ENCODE results near the gene METTL3. TPM values are rescaled to one million over a fixed set of nuclear protein-coding genes. Genes with fewer than 3 reads are reported as not detected.

Gene METTL3
- total and polyA plus RNA-seq, 2 of the 8 experiments (the other 6 are each of a cell fraction or from before 2014, with no cell fraction given), result 103 to 144 TPM

- DNase-seq (ENCODE audit: low read depth in 1 of 2, low spot score in 2 of 2) (no peak), FAIRE-seq (no peak)
- CTCF ChIA-PET (ENCODE audit: partially characterized antibody), result interaction anchor here (1.1 to 2.2 kb wide), 6 partner anchors 11 to 32 kb away, joined by 3 to 18 read pairs (median 6); partner anchors contain the start of gene SALL2
- no peak overlapping the region for H2BK15ac ChIP-seq (ENCODE audit: low read length)
- peaks cover 2% of the 10 kb centered on the region; the same call in 1 of the 2 replicates for H3K23me2 ChIP-seq (ENCODE audit: low read depth, low read length)
- H2BK120ac ChIP-seq (replicated peaks; ENCODE audit: low read depth, low read length), result no peak overlapping the region
- peak overlapping the region in 1 of 4 experiments; percentile 84; a peak in 3 of 7 replicates for H3K9ac ChIP-seq (replicated peaks in 1 of 4; ENCODE audit: extremely low read depth in 1 of 4, low read depth in 3 of 4, low read length in 3 of 4)
- TF ChIP-seq TAF1 (IDR thresholded peaks at IDR 0.05; ENCODE audit: low read depth, low read length) (no peak), SRF (IDR thresholded peaks at IDR 0.05; ENCODE audit: low read depth, low read length) (no peak), MAX (IDR thresholded peaks at IDR 0.05) (no peak), CHD2 (IDR thresholded peaks at IDR 0.05; ENCODE audit: low read length) (no peak), ATF3 (IDR thresholded peaks at IDR 0.05; ENCODE audit: insufficient read depth, low read depth, low read length) (no peak), SP4 (IDR thresholded peaks at IDR 0.05; ENCODE audit: low read length) (no peak)
- H2BK20ac ChIP-seq (ENCODE audit: low read length), result no peak overlapping the region
- no peak overlapping the region for H3K4ac ChIP-seq (replicated peaks; ENCODE audit: insufficient read length, low read depth, low read length)
- H3K4me3 ChIP-seq (ENCODE audit: extremely low read depth in 1 of 4, insufficient read depth in 2 of 4, low read depth in 3 of 4, low read length in 4 of 4), result peak overlapping the region; percentile 58 to 98 (median 86); a peak in 7 of 8 replicates
- no peak overlapping the region for H3K14ac ChIP-seq (ENCODE audit: insufficient read length)
- no peak overlapping the region for H3K56ac ChIP-seq (replicated peaks; ENCODE audit: insufficient read length, low read depth, low read length)
- H3K4me1 ChIP-seq (replicated peaks in 1 of 4; ENCODE audit: control insufficient read depth in 3 of 4, insufficient read depth in 4 of 4, low read length in 3 of 4), result peaks cover 0 to 5% (median 2%) of the 10 kb centered on the region in 4 experiments; a peak in 4 of 7 replicates
- POLR2A ChIA-PET (ENCODE audit: partially characterized antibody), result interaction anchor here (1.4 to 26.0 kb wide), 4 partner anchors 9 to 32 kb away, joined by 7 to 769 read pairs (median 42); partner anchors contain the start of genes RAB2B, SALL2 and TOX4
- H3K36me3 ChIP-seq (ENCODE audit: control insufficient read depth in 2 of 4, insufficient read depth in 4 of 4, low read length in 3 of 4), result peaks cover 0 to 25% (median 5%) of the 10 kb centered on the region in 4 experiments; a peak in 4 of 8 replicates
- H3K27me3 ChIP-seq (replicated peaks in 1 of 4; ENCODE audit: control insufficient read depth in 3 of 4, extremely low read depth in 1 of 4, insufficient read depth in 3 of 4, low read length in 3 of 4), result no peaks in the 10 kb centered on the region
- H4K91ac ChIP-seq (replicated peaks; ENCODE audit: insufficient read length, low read length), result no peak overlapping the region
- H3K9me3 ChIP-seq (ENCODE audit: insufficient read depth in 2 of 2, low read depth in 1 of 2, low read length in 1 of 2), result no peaks in the 10 kb centered on the region
- no peak overlapping the region for H2BK5ac ChIP-seq (ENCODE audit: low read depth, low read length)
- no peak overlapping the region for H2AFZ ChIP-seq (ENCODE audit: low read length)
- H2BK12ac ChIP-seq (ENCODE audit: low read depth, low read length), result no peak overlapping the region
- 0 out of 2 replicates have a peak, but pooled peaks cover 5% of the 10 kb centered on the region for H3K79me1 ChIP-seq (ENCODE audit: low read depth, low read length)
- H2AK5ac ChIP-seq (ENCODE audit: low read depth, low read length), result no peak overlapping the region
- no peak overlapping the region for H3K23ac ChIP-seq (ENCODE audit: insufficient read length)
- H3K4me2 ChIP-seq (ENCODE audit: insufficient read depth in 1 of 2, low read depth in 2 of 2, low read length in 2 of 2), result peak overlapping the region; percentile 57 to 75
- H3K27ac ChIP-seq (ENCODE audit: low read depth, low read length), result no peak overlapping the region
- WGBS, 2 experiments (ENCODE audit: extremely low coverage in 1 of 2, insufficient coverage in 1 of 2, insufficient read length in 1 of 2, insufficient replicate concordance in 2 of 2, low coverage in 1 of 2, low lambda C conversion rate in 2 of 2, missing lambda C conversion rate in 1 of 2), result 93% methylated on average over 6 of the region's 6 CpGs; no CpG with 5 or more reads in 1 of the 2 experiments
- no peak overlapping the region for H4K8ac ChIP-seq (ENCODE audit: extremely low read depth, insufficient read depth, low read length)
- H3K79me2 ChIP-seq (ENCODE audit: control insufficient read depth in 1 of 2, insufficient read depth in 2 of 2, low read length in 2 of 2), result peaks cover 15 to 61% of the 10 kb centered on the region in 2 experiments
- H4K20me1 ChIP-seq (replicated peaks in 1 of 2; ENCODE audit: control insufficient read depth in 1 of 2, insufficient read depth in 2 of 2, low read length in 2 of 2), result peaks cover 0 to 7% of the 10 kb centered on the region in 2 experiments
- no peak overlapping the region for H4K5ac ChIP-seq (ENCODE audit: insufficient read length, low read depth, low read length)
- H3K18ac ChIP-seq (ENCODE audit: extremely low read depth, low read length), result no peak overlapping the region
Observed at GRCh38 chr14:21509432-21510143, 1.6 kb downstream of the METTL3 start.
